ENCODE data around the gene YWHAE. TPM values are rescaled to one million over a fixed set of nuclear protein-coding genes. Genes with fewer than 3 reads are reported as not detected.
A peak's percentile ranks its signal among the peaks of the same experiment; 100 is the strongest.
"Not testable (repeated sequence)": the region's sequence is repeated elsewhere in the genome, so short reads cannot be mapped to it uniquely, and the experiment has no call there.

The YWHAE gene
- total and polyA plus RNA-seq, 2 donors: 167 to 323 TPM

GRCh38 chr17:1352530-1352929, 47.5 kb downstream of the YWHAE start:
- not testable (repeated sequence) for H3K4me3 ChIP-seq (ENCODE audit: low read depth, low read length); H3K36me3 ChIP-seq (ENCODE audit: insufficient read depth); H3K27ac ChIP-seq (ENCODE audit: low read depth); H3K4me1 ChIP-seq (ENCODE audit: insufficient read depth); DNase-seq (ENCODE audit: extremely low spot score)
- WGBS: 87% methylated on average over 16 of the region's 16 CpGs

- Histone ChIP-seq H3K36me3 (ENCODE audit: insufficient read depth) (peaks cover 3% of the 10 kb centered on the region), H3K4me1 (ENCODE audit: insufficient read depth) (no peaks in the 10 kb centered on the region), H3K4me3 (ENCODE audit: low read depth, low read length) (no peak overlapping the region), H3K27ac (ENCODE audit: low read depth) (no peak overlapping the region)
- 72% methylated on average over 3 of the region's 3 CpGs for WGBS
- DNase-seq (ENCODE audit: extremely low spot score): no peak
Observed at GRCh38 chr17:1351971-1352370, 48.1 kb downstream of the YWHAE start.

GRCh38 chr17:1351275-1351674, 48.7 kb downstream of the YWHAE start:
- no peak for DNase-seq (ENCODE audit: extremely low spot score)
- Histone ChIP-seq H3K4me3 (ENCODE audit: low read depth, low read length) (no peak overlapping the region), H3K36me3 (ENCODE audit: insufficient read depth) (peaks cover 3% of the 10 kb centered on the region), H3K4me1 (ENCODE audit: insufficient read depth) (no peaks in the 10 kb centered on the region), H3K27ac (ENCODE audit: low read depth) (no peak overlapping the region)
- WGBS: 84% methylated on average over 5 of the region's 5 CpGs

GRCh38 chr17:1347589-1348323, 52.3 kb downstream of the YWHAE start:
- H3K4me3 ChIP-seq (ENCODE audit: low read depth, low read length): no peak overlapping the region
- H3K36me3 ChIP-seq (ENCODE audit: insufficient read depth): peaks cover 6% of the 10 kb centered on the region
- peak overlapping the region; percentile 68 for H3K27ac ChIP-seq (ENCODE audit: low read depth)
- WGBS: 53% methylated on average over 11 of the region's 11 CpGs
- DNase-seq (ENCODE audit: extremely low spot score): no peak
- no peaks in the 10 kb centered on the region for H3K4me1 ChIP-seq (ENCODE audit: insufficient read depth)

GRCh38 chr17:1344521-1344920, 55.5 kb downstream of the YWHAE start:
- 88% methylated on average over 7 of the region's 7 CpGs for WGBS
- Histone ChIP-seq H3K27ac (ENCODE audit: low read depth) (no peak overlapping the region), H3K4me3 (ENCODE audit: low read depth, low read length) (no peak overlapping the region), H3K36me3 (ENCODE audit: insufficient read depth) (peaks cover 3% of the 10 kb centered on the region), H3K4me1 (ENCODE audit: insufficient read depth) (no peaks in the 10 kb centered on the region)
- no peak for DNase-seq (ENCODE audit: extremely low spot score)

DNA sequence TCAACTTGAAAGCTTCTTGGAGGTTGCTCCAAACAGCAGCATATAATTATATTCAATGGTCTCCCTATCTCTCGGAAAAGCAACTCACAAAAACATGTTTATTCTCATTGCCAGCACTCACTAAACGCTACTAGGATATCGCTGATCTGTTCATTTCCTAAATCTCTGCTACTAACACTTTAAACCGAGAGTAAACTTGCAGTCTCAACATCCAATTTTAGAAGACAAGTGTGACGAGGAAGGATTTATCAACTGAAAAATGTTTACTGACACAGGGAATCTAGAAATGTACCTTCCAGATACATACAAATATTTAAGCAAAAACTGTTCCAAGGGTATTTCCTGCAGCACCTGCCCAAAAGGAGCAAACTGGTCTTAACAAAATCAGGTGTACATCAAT, 56.5 kb downstream of the YWHAE start:
- no peak for DNase-seq (ENCODE audit: extremely low spot score)
- H3K4me1 ChIP-seq (ENCODE audit: insufficient read depth): no peaks in the 10 kb centered on the region
- no peak overlapping the region for H3K4me3 ChIP-seq (ENCODE audit: low read depth, low read length)
- no peak overlapping the region for H3K27ac ChIP-seq (ENCODE audit: low read depth)
- H3K36me3 ChIP-seq (ENCODE audit: insufficient read depth): peaks cover 3% of the 10 kb centered on the region
- WGBS: 87% methylated on average over 5 of the region's 5 CpGs

DNA sequence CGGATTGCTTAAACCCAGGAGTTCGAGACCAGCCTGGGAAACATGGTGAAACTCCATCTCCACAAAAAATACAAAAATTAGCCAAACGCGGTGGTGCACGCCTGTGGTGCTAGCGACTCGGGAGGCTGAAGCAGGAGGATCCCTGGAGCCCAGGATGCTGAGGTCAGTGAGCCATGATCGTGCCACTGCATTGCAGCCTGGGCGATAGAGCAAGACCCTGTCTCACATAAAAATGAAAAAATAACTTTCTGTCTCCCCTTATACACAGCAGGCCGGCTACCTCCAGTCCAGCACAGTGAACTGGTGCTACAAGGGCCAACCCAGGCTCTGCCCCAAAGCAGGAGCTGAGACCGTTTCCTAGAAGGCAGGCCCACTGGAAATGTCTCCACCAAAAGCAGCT, 59.7 kb downstream of the YWHAE start:
- peaks cover 6% of the 10 kb centered on the region for H3K36me3 ChIP-seq (ENCODE audit: insufficient read depth)
- 93% methylated on average over 11 of the region's 11 CpGs for WGBS
- no peak for DNase-seq (ENCODE audit: extremely low spot score)

DNA sequence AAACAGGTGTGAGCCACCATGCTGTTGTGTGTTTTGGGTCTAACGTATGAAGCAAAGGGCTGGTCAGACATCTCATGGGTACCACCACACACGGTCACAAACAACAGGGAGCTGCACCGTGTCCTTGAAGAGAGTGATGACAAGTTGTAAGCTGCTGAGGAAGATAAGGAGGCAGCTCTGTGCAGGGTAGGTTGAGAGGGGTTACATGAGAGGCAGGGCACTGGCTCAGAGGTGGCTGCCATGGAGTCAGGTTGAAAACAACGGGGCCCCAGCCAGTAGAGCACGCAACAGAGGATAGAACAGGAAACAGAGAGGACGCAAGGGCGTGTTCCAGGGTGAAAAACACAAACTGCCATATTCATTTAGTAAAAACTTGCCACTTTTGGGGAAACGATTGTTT, 68.3 kb downstream of the YWHAE start:
- Histone ChIP-seq H3K36me3 (ENCODE audit: insufficient read depth) (no peaks in the 10 kb centered on the region), H3K4me1 (ENCODE audit: insufficient read depth) (no peaks in the 10 kb centered on the region), H3K27ac (ENCODE audit: low read depth) (no peak overlapping the region), H3K4me3 (ENCODE audit: low read depth, low read length) (no peak overlapping the region)
- DNase-seq (ENCODE audit: extremely low spot score): no peak
- WGBS: 66% methylated on average over 8 of the region's 8 CpGs

More for the DNA sequence above, 59.7 kb downstream of the YWHAE start:
- H3K4me1 ChIP-seq (ENCODE audit: insufficient read depth): no peaks in the 10 kb centered on the region
- H3K4me3 ChIP-seq (ENCODE audit: low read depth, low read length): no peak overlapping the region
- no peak overlapping the region for H3K27ac ChIP-seq (ENCODE audit: low read depth)

- WGBS: 78% methylated on average over 12 of the region's 12 CpGs
- DNase-seq (ENCODE audit: extremely low spot score): no peak
Observed at GRCh38 chr17:1329745-1330343, 70.2 kb downstream of the YWHAE start.

DNA sequence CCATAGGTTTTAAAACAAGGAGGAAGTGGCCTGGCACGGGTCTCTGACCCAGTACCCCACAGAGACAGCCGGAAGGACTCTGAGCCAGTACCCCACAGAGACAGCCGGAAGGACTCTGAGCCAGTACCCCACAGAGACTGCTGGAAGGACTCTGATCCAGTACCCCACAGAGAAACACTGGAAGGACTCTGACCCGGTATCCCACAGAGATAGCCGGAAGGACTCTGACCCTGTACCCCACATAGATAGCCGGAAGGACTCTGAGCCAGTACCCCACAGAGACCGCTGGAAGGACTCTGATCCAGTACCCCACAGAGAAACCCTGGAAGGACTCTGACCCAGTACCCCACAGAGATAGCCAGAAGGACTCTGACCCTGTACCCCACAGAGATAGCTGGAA, 71.6 kb downstream of the YWHAE start:
- no peaks in the 10 kb centered on the region for H3K36me3 ChIP-seq (ENCODE audit: insufficient read depth)
- H3K4me1 ChIP-seq (ENCODE audit: insufficient read depth): no peaks in the 10 kb centered on the region
- no peak overlapping the region for H3K4me3 ChIP-seq (ENCODE audit: low read depth, low read length)
- H3K27ac ChIP-seq (ENCODE audit: low read depth): no peak overlapping the region
- 60% methylated on average over 7 of the region's 7 CpGs for WGBS
- DNase-seq (ENCODE audit: extremely low spot score): no peak

More at GRCh38 chr17:1329745-1330343, 70.2 kb downstream of the YWHAE start:
- H3K4me3 ChIP-seq (ENCODE audit: low read depth, low read length): no peak overlapping the region
- no peaks in the 10 kb centered on the region for H3K36me3 ChIP-seq (ENCODE audit: insufficient read depth)
- H3K4me1 ChIP-seq (ENCODE audit: insufficient read depth): no peaks in the 10 kb centered on the region
- H3K27ac ChIP-seq (ENCODE audit: low read depth): no peak overlapping the region

DNA sequence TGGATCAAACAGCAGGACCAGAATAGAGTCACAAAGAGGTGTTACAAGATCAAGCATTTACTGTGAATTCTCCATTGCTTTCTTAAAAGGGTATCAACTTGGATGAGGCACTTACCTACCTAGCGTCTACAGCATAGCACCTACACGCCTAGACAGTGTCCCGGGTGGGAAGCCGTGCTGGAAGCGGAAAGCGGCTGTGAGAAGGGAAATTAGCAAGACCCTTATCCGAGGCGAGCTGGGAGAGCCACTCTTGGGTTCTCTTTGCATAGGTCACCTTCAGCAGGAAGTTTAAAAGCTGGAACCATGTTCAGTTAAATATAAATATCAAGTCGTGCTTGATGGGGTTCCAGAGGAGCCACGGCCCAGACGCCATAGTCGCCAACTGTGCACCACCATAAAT, 74.3 kb downstream of the YWHAE start:
- WGBS: 75% methylated on average over 12 of the region's 12 CpGs
- H3K36me3 ChIP-seq (ENCODE audit: insufficient read depth): no peaks in the 10 kb centered on the region
- DNase-seq (ENCODE audit: extremely low spot score): no peak
- H3K27ac ChIP-seq (ENCODE audit: low read depth): no peak overlapping the region
- no peak overlapping the region for H3K4me3 ChIP-seq (ENCODE audit: low read depth, low read length)
- no peaks in the 10 kb centered on the region for H3K4me1 ChIP-seq (ENCODE audit: insufficient read depth)

- no peak overlapping the region for H3K27ac ChIP-seq (ENCODE audit: low read depth)
Observed at GRCh38 chr17:1324201-1324771, 75.7 kb downstream of the YWHAE start.

GRCh38 chr17:1323336-1323735, 76.7 kb downstream of the YWHAE start:
- H3K27ac ChIP-seq (ENCODE audit: low read depth): no peak overlapping the region
- no peak overlapping the region for H3K4me3 ChIP-seq (ENCODE audit: low read depth, low read length)
- 79% methylated on average over 19 of the region's 19 CpGs for WGBS
- no peaks in the 10 kb centered on the region for H3K4me1 ChIP-seq (ENCODE audit: insufficient read depth)
- no peaks in the 10 kb centered on the region for H3K36me3 ChIP-seq (ENCODE audit: insufficient read depth)
- DNase-seq (ENCODE audit: extremely low spot score): no peak

More at GRCh38 chr17:1324201-1324771, 75.7 kb downstream of the YWHAE start:
- no peak overlapping the region for H3K4me3 ChIP-seq (ENCODE audit: low read depth, low read length)
- no peak for DNase-seq (ENCODE audit: extremely low spot score)
- H3K36me3 ChIP-seq (ENCODE audit: insufficient read depth): no peaks in the 10 kb centered on the region
- no peaks in the 10 kb centered on the region for H3K4me1 ChIP-seq (ENCODE audit: insufficient read depth)
- 85% methylated on average over 27 of the region's 27 CpGs for WGBS

- no peaks in the 10 kb centered on the region for H3K4me1 ChIP-seq (ENCODE audit: insufficient read depth)
- no peak overlapping the region for H3K4me3 ChIP-seq (ENCODE audit: low read depth, low read length)
- 66% methylated on average over 10 of the region's 10 CpGs for WGBS
- H3K27ac ChIP-seq (ENCODE audit: low read depth): no peak overlapping the region
- H3K36me3 ChIP-seq (ENCODE audit: insufficient read depth): no peaks in the 10 kb centered on the region
- DNase-seq (ENCODE audit: extremely low spot score): no peak
Observed at GRCh38 chr17:1322480-1322879, 77.5 kb downstream of the YWHAE start.

Data from urinary bladder (tissue), 4 donors.